Osteoblast (primary cell): Measurements from ENCODE around the gene CDYL2. TPM values are rescaled to one million over a fixed set of nuclear protein-coding genes. Genes with fewer than 3 reads are reported as not detected.

Experiments
- DNase-seq: peaks from one replicate; pipeline ENCODE4 v3.0.0; 2011; ENCODE audit warnings: low spot score, mixed read lengths; ENCODE audit not compliant: insufficient read length; ENCODE audit errors: missing footprints
- H2AFZ ChIP-seq: 2 replicates; pipeline ENCODE4 v1.6.0; 2011; ENCODE audit warnings: mild to moderate bottlenecking, low read length
- H3K27ac ChIP-seq: 2 replicates; pipeline ENCODE4 v1.5.1; 2011; ENCODE audit warnings: mild to moderate bottlenecking, low read depth, low read length, moderate library complexity
- H3K27me3 ChIP-seq: 2 replicates; pipeline ENCODE4 v1.6.0; 2012; ENCODE audit warnings: mild to moderate bottlenecking, control low read depth, inconsistent platforms, low read length, moderate library complexity; ENCODE audit not compliant: insufficient read depth
- H3K36me3 ChIP-seq: 2 replicates; pipeline ENCODE4 v1.5.1; 2011; ENCODE audit warnings: mild to moderate bottlenecking, low read length, control low read depth, moderate library complexity; ENCODE audit not compliant: insufficient read depth
- H3K4me1 ChIP-seq: 2 replicates; pipeline ENCODE4 v1.5.1; 2011; ENCODE audit warnings: mild to moderate bottlenecking, low read length, control low read depth, moderate library complexity; ENCODE audit not compliant: insufficient read depth
- H3K4me2 ChIP-seq: 2 replicates; pipeline ENCODE4 v1.6.0; 2011; ENCODE audit warnings: mild to moderate bottlenecking, low read length; ENCODE audit not compliant: insufficient read depth
- H3K4me3 ChIP-seq: fragments of 200-600 bp; sonication (generic); 3 replicates; pipeline ENCODE4 v1.5.1; 2012; ENCODE audit warnings: mild to moderate bottlenecking, low read length, inconsistent platforms; ENCODE audit not compliant: insufficient read depth
- H3K79me2 ChIP-seq: 2 replicates; pipeline ENCODE4 v1.6.0; 2012; ENCODE audit warnings: mild to moderate bottlenecking, low read length, control low read depth, inconsistent platforms; ENCODE audit not compliant: insufficient read depth
- H3K9me3 ChIP-seq: 2 replicates; pipeline ENCODE4 v1.5.1; 2011; ENCODE audit warnings: low read depth, low read length, control low read depth
- H4K20me1 ChIP-seq: 2 replicates; pipeline ENCODE4 v1.6.0; 2012; ENCODE audit warnings: mild to moderate bottlenecking, low read length, control low read depth; ENCODE audit not compliant: insufficient read depth
- total RNA-seq: library from RNA; depleted of rRNA; stranded (reverse); fragments of >200 nt; gene quantifications from 2 replicates; pipeline ENCODE4 v1.2.3, GENCODE V29; 2012
- TF ChIP-seq, protein P1 (sequence below): IDR thresholded peaks from 2 replicates; pipeline ENCODE4 v1.5.1; 2011; ENCODE audit warnings: mild to moderate bottlenecking, low read depth, low read length, moderate library complexity; ENCODE audit errors: extremely low read depth

CDYL2 gene
- total RNA-seq, 1 donor: 8.3 TPM

DNA sequence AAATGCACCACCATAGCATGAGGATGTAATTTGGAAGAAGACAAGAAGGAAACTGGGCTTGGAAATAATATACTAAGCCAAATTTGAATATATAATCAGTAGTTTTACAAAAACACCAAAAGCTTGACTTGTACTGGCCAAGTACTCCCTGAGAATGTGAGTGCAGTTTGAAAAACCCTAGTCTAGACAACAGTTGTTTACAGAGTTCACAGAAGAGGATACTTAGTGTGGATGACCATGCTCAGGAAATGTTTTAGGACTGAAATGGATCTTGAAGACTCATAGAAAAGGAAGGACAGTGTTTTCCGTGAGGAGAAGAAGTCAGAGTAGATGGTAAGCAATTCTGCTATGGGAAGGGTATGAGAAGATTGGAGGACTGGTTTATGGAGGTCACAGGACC is 1.9 kb upstream of the CDYL2 start:
- Histone ChIP-seq H3K27me3 (no peaks in the 10 kb centered on the region), H3K4me3 (no peak overlapping the region), H3K27ac (no peak overlapping the region), H3K36me3 (no peaks in the 10 kb centered on the region), H3K4me1 (peaks cover 5% of the 10 kb centered on the region), H4K20me1 (no peaks in the 10 kb centered on the region), H3K4me2 (peak overlapping the region; percentile 59), H3K9me3 (no peaks in the 10 kb centered on the region), H2AFZ (peak overlapping the region; percentile 70), H3K79me2 (peaks cover 9% of the 10 kb centered on the region)
- DNase-seq: no peak
- TF ChIP-seq, protein P1, sequence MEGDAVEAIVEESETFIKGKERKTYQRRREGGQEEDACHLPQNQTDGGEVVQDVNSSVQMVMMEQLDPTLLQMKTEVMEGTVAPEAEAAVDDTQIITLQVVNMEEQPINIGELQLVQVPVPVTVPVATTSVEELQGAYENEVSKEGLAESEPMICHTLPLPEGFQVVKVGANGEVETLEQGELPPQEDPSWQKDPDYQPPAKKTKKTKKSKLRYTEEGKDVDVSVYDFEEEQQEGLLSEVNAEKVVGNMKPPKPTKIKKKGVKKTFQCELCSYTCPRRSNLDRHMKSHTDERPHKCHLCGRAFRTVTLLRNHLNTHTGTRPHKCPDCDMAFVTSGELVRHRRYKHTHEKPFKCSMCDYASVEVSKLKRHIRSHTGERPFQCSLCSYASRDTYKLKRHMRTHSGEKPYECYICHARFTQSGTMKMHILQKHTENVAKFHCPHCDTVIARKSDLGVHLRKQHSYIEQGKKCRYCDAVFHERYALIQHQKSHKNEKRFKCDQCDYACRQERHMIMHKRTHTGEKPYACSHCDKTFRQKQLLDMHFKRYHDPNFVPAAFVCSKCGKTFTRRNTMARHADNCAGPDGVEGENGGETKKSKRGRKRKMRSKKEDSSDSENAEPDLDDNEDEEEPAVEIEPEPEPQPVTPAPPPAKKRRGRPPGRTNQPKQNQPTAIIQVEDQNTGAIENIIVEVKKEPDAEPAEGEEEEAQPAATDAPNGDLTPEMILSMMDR: no peak

DNA sequence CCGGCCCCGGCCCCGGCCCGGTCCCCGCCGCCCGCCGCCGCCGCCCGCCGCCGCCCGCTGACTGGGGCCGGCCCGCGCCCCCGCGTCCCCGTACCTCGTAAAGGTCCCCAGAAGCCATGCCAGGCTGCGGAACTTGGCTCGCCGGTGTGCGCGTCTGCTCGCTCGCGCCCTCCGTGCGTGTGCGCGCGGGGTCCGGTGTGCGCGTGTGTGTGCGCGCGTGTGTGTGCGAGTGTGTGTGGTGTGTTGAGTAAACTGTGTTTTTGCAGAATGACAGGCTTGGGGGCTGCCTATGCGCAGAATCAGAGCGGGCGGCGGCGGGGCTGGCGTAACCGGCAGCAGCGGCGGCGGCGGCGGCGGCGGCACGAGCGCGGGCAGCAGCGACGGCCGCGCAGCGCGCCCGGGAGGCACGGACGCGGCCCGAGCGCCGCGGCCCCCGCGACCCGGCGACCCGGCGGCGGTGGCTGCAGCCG is 307 bp downstream of the CDYL2 start:
- Histone ChIP-seq H3K4me3 (peak overlapping the region; percentile 79), H4K20me1 (no peaks in the 10 kb centered on the region), H2AFZ (peak overlapping the region; percentile 66), H3K27me3 (no peaks in the 10 kb centered on the region), H3K9me3 (no peaks in the 10 kb centered on the region), H3K36me3 (no peaks in the 10 kb centered on the region), H3K4me2 (peak overlapping the region; percentile 53), H3K4me1 (peaks cover 5% of the 10 kb centered on the region), H3K79me2 (peaks cover 10% of the 10 kb centered on the region), H3K27ac (no peak overlapping the region)
- DNase-seq: peak; percentile 96
- TF ChIP-seq, protein P1: no peak

DNA sequence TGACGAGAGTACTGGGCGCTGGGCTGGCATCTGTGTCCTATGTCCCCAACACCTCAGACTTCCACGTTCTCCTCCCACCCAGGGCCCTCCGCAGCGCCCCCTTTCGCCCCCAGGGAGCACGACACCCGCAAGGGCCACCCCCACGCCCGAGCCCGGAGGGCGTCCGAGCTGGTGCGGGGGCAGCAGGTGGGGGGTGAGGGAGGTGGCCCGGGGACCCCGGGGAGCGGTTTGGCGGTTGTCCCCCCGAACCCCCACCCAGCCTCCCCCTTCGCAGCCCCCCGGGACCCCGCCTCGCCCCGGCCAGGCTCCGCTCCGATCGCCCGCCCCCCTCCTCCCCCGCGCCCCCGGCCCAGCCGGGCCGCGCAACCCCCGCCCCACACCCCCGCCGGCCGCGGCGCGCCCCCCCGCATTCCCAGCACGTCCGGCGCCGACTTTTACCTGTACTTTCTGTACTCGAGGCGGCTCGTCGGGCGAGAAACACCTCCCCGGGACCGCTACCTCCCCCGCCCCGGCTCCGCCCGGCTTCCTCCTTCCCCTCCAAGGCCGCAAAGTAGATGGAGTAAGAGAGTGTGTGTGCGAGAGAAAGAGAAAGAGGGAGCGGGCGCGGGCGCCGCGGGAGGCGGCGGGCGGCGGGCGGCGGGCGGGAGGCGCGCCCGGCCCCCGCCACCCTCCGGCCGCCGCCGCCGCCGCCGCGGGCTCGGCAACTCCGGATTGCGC is 901 bp downstream of the CDYL2 start:
- H3K27ac ChIP-seq: no peak overlapping the region
- peak; percentile 92 for DNase-seq

DNA sequence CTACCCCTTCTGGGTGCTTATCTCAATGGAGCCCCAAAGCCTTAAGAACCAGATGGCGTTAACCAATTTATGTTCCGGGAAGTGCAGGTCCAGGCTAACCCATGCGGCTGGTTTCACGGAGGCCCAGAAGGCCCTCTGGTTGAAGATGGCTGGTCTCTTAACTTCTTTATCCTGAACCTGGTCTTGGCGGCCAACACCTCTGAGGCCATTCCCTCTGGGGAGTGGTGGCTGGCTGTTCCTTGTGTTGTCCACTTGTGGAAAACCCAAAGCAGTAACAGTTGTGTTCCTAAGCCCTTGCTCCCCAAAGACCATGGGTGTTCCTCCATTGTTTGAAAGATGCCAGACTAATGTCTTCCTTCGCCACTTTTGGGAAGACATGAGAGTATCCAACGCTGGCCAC is 1.5 kb downstream of the CDYL2 start:
- no peaks in the 10 kb centered on the region for H4K20me1 ChIP-seq
- H3K4me2 ChIP-seq: peak overlapping the region; percentile 23
- no peak for DNase-seq
- no peak overlapping the region for H2AFZ ChIP-seq
- no peaks in the 10 kb centered on the region for H3K27me3 ChIP-seq
- H3K9me3 ChIP-seq: no peaks in the 10 kb centered on the region
- no peaks in the 10 kb centered on the region for H3K36me3 ChIP-seq
- H3K4me1 ChIP-seq: peaks cover 5% of the 10 kb centered on the region
- TF ChIP-seq, protein P1: no peak
- H3K27ac ChIP-seq: no peak overlapping the region
- H3K79me2 ChIP-seq: peaks cover 10% of the 10 kb centered on the region
- peak overlapping the region; percentile 61 for H3K4me3 ChIP-seq

More for the DNA sequence above, 901 bp downstream of the CDYL2 start:
- H3K4me1 ChIP-seq: peaks cover 5% of the 10 kb centered on the region
- H3K9me3 ChIP-seq: no peaks in the 10 kb centered on the region
- no peak overlapping the region for H2AFZ ChIP-seq
- H4K20me1 ChIP-seq: no peaks in the 10 kb centered on the region
- TF ChIP-seq, protein P1: peak; percentile 43
- H3K4me3 ChIP-seq: peak overlapping the region; percentile 79
- no peaks in the 10 kb centered on the region for H3K36me3 ChIP-seq
- H3K4me2 ChIP-seq: peak overlapping the region; percentile 35
- no peaks in the 10 kb centered on the region for H3K27me3 ChIP-seq
- peaks cover 10% of the 10 kb centered on the region for H3K79me2 ChIP-seq
